Mucosa of stomach (tissue), 1 donor: ENCODE measurements around the gene CRYZL1.

Experiments
- H3K27me3 ChIP-seq: one replicate; pipeline ENCODE4 v1.7.0; 2013; ENCODE audit warnings: mild to moderate bottlenecking, low read length; ENCODE audit not compliant: control insufficient read depth, insufficient read depth
- H3K36me3 ChIP-seq: one replicate; pipeline ENCODE4 v1.7.0; 2013; ENCODE audit warnings: low read length; ENCODE audit not compliant: control insufficient read depth, insufficient read depth
- H3K4me1 ChIP-seq: one replicate; pipeline ENCODE4 v1.7.0; 2013; ENCODE audit warnings: mild to moderate bottlenecking, low read length; ENCODE audit not compliant: control insufficient read depth, insufficient read depth
- H3K4me3 ChIP-seq: one replicate; pipeline ENCODE4 v1.7.0; 2013; ENCODE audit warnings: low read length
- H3K9ac ChIP-seq: one replicate; pipeline ENCODE4 v1.7.0; 2013; ENCODE audit warnings: mild to moderate bottlenecking, low read length, moderate library complexity
- H3K9me3 ChIP-seq: one replicate; pipeline ENCODE4 v1.7.0; 2013; ENCODE audit warnings: mild to moderate bottlenecking, low read length, moderate library complexity; ENCODE audit not compliant: control insufficient read depth
- donor health status: Pancreatic carcinoma.

CRYZL1 gene

GRCh38 chr21:33541756-33542639 is 99.5 kb downstream of the CRYZL1 start, which contains the start of gene GART:
Gene GART, minus strand, starts transcription at chr21:33542117. Its CDS starts 2,802 bp downstream, at chr21:33539315.
- H3K27me3 ChIP-seq = no peaks in the 10 kb centered on the region
- H3K9me3 ChIP-seq = no peaks in the 10 kb centered on the region
- H3K4me1 ChIP-seq = peaks cover 21% of the 10 kb centered on the region
- no peaks in the 10 kb centered on the region for H3K36me3 ChIP-seq
- peak within 1 kb of the TSS; percentile 94 for H3K4me3 ChIP-seq
- H3K9ac ChIP-seq = peak within 1 kb of the TSS; percentile 100

GRCh38 chr21:33541105-33541711 is 100.3 kb downstream of the CRYZL1 start:
- Histone ChIP-seq H3K9ac (peak overlapping the region; percentile 100), H3K9me3 (no peaks in the 10 kb centered on the region), H3K27me3 (no peaks in the 10 kb centered on the region), H3K36me3 (no peaks in the 10 kb centered on the region), H3K4me1 (peaks cover 21% of the 10 kb centered on the region), H3K4me3 (peak overlapping the region; percentile 93)

- no peaks in the 10 kb centered on the region for H3K9me3 ChIP-seq
- H3K9ac ChIP-seq = no peak overlapping the region
- peaks cover 18% of the 10 kb centered on the region for H3K4me1 ChIP-seq
- no peak overlapping the region for H3K4me3 ChIP-seq
- no peaks in the 10 kb centered on the region for H3K36me3 ChIP-seq
- H3K27me3 ChIP-seq = no peaks in the 10 kb centered on the region
Measured at GRCh38 chr21:33540711-33541104, 100.8 kb downstream of the CRYZL1 start.

- no peak overlapping the region for H3K4me3 ChIP-seq
- H3K4me1 ChIP-seq = peaks cover 13% of the 10 kb centered on the region
- H3K9me3 ChIP-seq = no peaks in the 10 kb centered on the region
- no peak overlapping the region for H3K9ac ChIP-seq
- H3K27me3 ChIP-seq = no peaks in the 10 kb centered on the region
- H3K36me3 ChIP-seq = no peaks in the 10 kb centered on the region
Measured at GRCh38 chr21:33539616-33540015, 101.9 kb downstream of the CRYZL1 start.
